ENCODE measurements around the gene KLK12.

DNA sequence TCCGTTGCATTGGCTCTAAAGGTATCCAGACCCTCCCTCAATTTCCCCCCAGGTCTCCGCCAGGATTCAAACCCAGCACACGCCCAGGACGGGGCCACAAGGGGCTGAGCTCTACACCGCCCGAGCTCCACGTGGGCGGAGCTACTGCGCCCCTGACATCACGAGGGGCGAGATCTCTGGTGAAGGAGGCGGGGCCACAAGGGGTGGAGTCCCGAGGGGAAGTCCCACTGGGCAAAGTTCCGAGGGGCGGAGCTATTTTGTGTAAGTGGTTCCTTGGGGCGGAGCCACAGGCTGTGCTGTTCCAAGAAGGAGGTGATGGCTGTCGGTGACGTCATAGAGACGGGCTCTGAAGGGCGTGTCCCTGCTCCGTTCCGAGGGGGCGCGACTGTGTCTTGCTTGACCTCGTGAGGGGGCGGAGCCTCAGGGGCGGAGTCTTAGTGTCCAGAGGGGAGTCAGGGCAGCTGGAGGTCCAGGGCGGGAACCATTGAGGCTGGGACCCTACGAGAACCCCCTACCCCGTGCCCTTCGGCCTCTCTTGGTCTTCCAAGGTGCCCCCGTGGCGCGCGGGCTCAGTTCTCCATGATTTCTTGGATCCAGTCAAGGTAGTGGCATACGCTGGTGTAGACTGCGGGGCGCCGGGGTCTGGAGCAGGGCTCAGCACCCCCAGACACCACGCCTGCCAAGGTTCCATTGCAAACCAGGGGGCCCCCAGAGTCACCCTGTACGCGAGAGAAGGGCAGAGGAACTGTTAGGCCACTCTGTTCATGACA is 32.1 kb downstream of the KLK12 start:
- TF ChIP-seq POLR2AphosphoS5 (IDR thresholded peaks at IDR 0.05; ENCODE audit: low read depth, low read length) (no peak), TAF1 (IDR thresholded peaks at IDR 0.05; ENCODE audit: borderline replicate concordance, low read depth, low read length) (no peak), POLR2A (IDR thresholded peaks at IDR 0.05; ENCODE audit: low read depth, low read length) (no peak)
